HUDEP-2 (cell line): Measurements from ENCODE around the gene PICALM.

Source experiments
- DNase-seq, 76 experiments: peaks; one replicate each; lab custom pipeline; 2025; ENCODE audit not compliant: unreplicated experiment in 76 of 76; lab: John Stamatoyannopoulos, UW

PICALM gene

GRCh38 chr11:86087256-86087655 lies 18.4 kb upstream of the PICALM start:
- DNase-seq = no peak

DNA sequence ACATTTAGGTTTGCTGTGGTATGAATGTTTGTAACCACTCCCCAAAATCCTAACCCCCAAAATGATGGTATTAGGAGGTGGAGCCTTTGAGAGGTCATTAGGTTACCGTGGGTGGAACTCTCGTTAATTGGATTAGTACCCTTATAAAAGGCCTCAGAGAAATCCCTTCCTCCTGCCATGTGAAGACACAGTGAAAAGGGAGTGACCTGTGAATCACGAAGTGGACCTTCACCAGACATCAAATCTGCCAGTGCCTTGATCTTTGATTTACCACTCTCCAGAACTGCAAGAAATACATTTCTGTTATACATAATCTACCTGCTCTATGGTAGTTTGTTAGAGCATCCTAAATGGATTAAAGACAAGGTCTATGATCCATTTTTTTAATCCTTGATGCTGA lies 12.6 kb upstream of the PICALM start:
- DNase-seq = no peak

DNA sequence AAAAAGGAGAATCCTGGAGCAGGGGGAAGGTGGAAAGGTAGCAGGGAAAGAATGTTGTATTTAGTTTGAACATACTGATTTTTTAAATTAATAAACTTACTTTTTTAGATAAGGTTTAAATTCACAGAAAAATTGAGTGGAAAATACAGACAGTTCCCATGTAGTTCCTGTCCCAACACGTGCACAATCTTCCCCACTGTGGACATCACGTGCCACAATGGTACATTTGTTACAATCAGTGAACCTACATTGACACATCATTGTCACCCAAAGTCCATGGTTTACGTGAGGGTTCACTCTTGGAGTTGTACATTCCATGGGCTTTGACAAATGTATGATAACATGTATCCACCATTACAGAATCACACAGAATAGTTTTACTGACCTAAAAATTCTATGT lies 10.5 kb upstream of the PICALM start:
- DNase-seq = no peak

- no peak for DNase-seq
These were observed 5.1 kb upstream of the PICALM start for GRCh38 chr11:86073948-86074347.

DNA sequence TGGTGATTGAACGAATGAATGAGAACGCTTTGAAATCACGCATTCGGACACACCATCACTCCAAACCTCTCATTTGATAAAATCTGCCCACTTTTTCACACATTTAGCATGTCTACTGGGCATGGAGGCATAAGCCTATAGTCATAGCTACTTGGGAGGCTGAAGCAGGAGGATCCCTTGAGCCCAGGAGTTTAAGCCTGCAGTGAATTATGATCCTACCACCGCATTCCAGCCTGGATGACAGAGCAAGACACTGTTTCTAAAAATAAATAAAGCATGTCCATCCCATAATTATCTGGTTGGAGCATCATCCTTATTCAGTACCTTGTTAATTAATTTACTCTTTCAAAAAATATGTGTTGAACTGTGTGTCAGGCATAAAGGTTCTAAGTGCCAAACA lies 3.3 kb upstream of the PICALM start:
- no peak for DNase-seq

GRCh38 chr11:86070142-86071056 lies 1.5 kb upstream of the PICALM start:
- peak in 1 of 76 experiments; percentile 51 for DNase-seq

GRCh38 chr11:86069408-86070101 lies 671 bp upstream of the PICALM start:
- DNase-seq = peak in 23 of 76 experiments; percentile 1 to 98 (median 37)

GRCh38 chr11:86068138-86068871 lies 579 bp downstream of the PICALM start:
- DNase-seq = peak in 20 of 76 experiments; percentile 10 to 49 (median 25)

DNA sequence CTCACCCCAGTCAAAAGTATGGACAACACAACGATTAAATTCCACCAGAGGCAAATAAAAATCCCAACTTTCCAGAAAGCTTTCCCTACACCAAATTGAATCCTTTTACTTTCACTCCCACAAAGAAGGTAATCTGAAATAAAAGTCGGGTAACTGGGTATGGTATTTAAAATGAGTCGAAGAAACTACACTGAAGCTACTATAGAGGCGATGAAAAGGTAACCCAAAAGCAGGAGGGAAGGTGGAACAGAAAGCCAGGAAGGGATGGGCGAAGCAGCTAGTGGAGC lies 1.1 kb downstream of the PICALM start:
- peak in 2 of 76 experiments; percentile 10 to 40 for DNase-seq

DNA sequence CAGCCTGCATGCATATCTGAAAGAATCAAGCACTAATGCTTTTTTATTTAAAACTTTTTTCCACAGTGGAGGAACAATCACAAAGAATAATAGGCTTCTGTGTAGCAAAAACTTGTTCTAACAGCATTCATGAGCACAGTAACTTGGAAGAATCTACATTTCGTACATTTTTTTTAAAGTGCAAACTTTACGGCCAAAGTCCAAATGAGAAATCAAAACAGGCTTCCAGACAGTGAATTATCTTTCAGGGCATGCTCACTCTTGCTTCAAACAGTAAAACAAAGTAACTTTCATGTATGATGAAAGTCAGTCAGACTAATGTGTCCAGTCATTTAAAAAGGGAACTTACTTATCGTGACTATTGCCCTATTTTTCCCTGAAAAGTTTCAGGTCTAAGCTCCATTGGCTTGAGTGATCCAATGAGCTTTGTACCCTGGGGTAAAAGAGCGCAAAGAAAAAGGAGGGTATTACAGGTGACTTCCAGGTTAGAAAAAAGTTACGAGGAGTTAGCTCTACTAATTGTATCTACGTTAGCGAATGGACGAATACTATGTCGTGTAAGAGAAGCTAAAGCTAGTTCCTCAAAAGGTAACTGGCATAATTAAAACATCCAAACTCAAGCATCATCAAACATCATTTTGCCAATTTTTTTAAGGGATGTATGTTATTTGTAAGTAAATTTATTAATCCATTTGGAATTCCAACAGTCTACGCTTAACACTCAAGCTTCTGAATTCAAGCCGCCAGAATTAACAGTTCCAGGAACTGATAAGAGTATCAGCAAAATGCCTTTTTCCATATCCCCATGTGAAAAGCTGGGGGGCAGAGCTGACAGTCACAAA lies 1.7 kb downstream of the PICALM start:
- DNase-seq = peak in 17 of 76 experiments; percentile 2 to 49 (median 30)

DNA sequence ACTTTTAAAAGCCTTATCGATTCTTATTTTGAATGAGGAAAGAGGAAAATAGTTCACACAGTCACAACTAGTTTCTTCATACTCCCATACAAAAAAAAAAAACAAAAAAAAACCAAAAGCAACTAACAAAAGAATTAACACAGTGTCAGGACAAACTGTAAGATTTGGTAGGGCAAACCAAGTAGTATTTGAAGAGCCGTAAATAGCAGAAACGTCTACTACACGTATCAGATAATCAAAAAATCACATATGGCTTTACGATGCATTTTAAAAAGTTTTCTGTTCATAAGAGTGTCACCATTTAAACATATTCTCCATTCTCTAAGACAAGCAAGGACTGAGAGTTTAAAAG lies 2.3 kb downstream of the PICALM start:
- DNase-seq = no peak

DNA sequence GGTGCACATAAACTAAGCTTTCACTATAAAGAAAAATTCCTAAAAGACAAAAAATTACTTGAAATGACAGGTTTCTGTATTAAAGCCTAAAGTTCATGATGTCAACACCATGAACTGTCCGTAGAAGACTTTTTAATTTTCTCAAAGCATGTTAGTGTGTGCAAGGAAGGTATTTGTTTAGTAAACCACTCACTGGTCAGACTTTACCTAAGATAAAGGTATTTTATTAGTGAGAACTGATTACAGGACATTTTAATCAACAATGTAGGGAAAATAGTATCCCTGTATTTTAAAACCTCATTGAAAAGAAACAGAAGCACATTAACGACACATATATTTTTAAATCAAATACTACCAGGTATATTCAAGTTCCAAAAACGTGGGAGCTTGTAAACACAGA lies 2.9 kb downstream of the PICALM start:
- no peak for DNase-seq

- no peak for DNase-seq
These were observed 4.6 kb downstream of the PICALM start for GRCh38 chr11:86064220-86064803.

GRCh38 chr11:86063536-86063935 lies 5.3 kb downstream of the PICALM start:
- DNase-seq = no peak

- no peak for DNase-seq
These were observed 6.2 kb downstream of the PICALM start for GRCh38 chr11:86062719-86063118.

GRCh38 chr11:86061483-86062205 lies 7.2 kb downstream of the PICALM start:
- no peak for DNase-seq

DNA sequence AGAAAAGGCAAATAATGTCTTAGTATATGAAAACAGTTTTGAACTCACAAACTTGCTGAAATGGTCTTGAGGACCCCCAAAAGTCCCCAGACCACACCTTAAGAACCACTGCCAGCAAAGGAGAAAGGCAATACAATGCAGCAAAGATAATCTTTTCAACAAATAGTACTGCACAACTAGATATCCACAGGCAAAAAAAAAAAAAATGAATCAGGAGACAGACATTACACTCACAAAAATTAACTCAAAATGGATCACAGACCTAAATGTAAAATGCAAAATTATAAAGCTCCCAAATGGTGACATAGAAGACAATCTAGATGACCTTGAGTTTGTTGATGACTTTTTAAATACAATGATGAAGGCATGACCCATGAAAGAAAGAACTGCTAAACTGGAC lies 8.3 kb downstream of the PICALM start:
- no peak for DNase-seq

DNA sequence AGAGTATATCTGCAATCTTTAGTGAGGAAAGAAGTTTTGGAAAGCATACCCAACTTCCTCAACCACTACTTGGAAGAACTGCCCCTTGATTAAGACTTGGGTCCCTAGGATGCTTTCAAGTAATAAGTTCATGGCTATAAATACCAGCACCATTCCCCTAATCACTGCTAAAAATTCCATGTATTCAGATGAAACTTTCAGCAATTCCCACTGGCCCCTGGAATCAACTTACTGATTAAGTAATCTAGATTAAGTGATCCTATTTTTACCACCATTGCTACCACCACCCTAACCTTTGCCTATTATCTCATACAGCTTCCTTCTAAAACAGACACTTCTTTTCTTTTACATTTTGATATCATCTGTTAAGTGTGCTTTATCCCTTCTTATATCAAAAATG lies 10.5 kb downstream of the PICALM start:
- no peak for DNase-seq

GRCh38 chr11:86056351-86056854 lies 12.5 kb downstream of the PICALM start:
- DNase-seq = no peak
